Nephron (organoid): ENCODE results near the gene DPP9.

Experiments
- H3K27ac Mint-ChIP-seq, 3 experiments: 2 replicates each; pipeline ENCODE4 v1.8.0; 2020; ENCODE audit warnings: mixed read lengths in 3 of 3, mild to moderate bottlenecking in 2 of 3, moderate library complexity in 1 of 3
- H3K27me3 Mint-ChIP-seq: 2 replicates; pipeline ENCODE4 v1.8.0; 2021; ENCODE audit warnings: low read depth, mild to moderate bottlenecking, moderate library complexity, mixed read lengths
- H3K36me3 Mint-ChIP-seq: 2 replicates; pipeline ENCODE4 v1.8.0; 2020; ENCODE audit warnings: low read depth, mixed read lengths
- H3K4me1 Mint-ChIP-seq: 2 replicates; pipeline ENCODE4 v1.8.0; 2020; ENCODE audit warnings: mixed read lengths
- H3K4me3 Mint-ChIP-seq, 3 experiments: 2 replicates each; pipeline ENCODE4 v1.8.0; 2020; ENCODE audit warnings: mild to moderate bottlenecking in 3 of 3, mixed read lengths in 3 of 3, moderate library complexity in 2 of 3
- H3K9me3 Mint-ChIP-seq: 2 replicates; pipeline ENCODE4 v1.8.0; 2020; ENCODE audit warnings: mixed read lengths
- CTCF ChIP-seq, 3 experiments: fragments of 200-600 bp; sonication (generic); IDR thresholded peaks; one replicate each; pipeline ENCODE4 v1.5.0; 2021; ENCODE audit warnings: antibody characterized with exemption in 3 of 3; ENCODE audit not compliant: unreplicated experiment in 3 of 3

The DPP9 gene

GRCh38 chr19:4723595-4724514 lies at the start of gene DPP9:
TSS of gene DPP9 (minus strand) at chr19:4723842. CDS start at chr19:4719906, 3,936 bp downstream.
- Mint-ChIP-seq H3K27ac (peak within 1 kb of the TSS; percentile 77 to 99 (median 93)), H3K27me3 (peaks cover 4% of the 10 kb centered on the region), H3K4me3 (peak within 1 kb of the TSS; percentile 93 to 96 (median 95)), H3K9me3 (no peaks in the 10 kb centered on the region), H3K4me1 (peaks cover 20% of the 10 kb centered on the region), H3K36me3 (peaks cover 8% of the 10 kb centered on the region)
- peak in 1 of 3 experiments; percentile 34 for TF ChIP-seq CTCF (IDR thresholded peaks at IDR 0.05; ENCODE audit: unreplicated experiment in 3 of 3)

GRCh38 chr19:4773047-4773640 lies 49.5 kb upstream of the DPP9 start:
- Mint-ChIP-seq H3K27me3 (peaks cover 52% of the 10 kb centered on the region), H3K27ac (no peak overlapping the region), H3K36me3 (no peaks in the 10 kb centered on the region), H3K9me3 (no peaks in the 10 kb centered on the region), H3K4me1 (peaks cover 4% of the 10 kb centered on the region), H3K4me3 (no peak overlapping the region)
- TF ChIP-seq CTCF (IDR thresholded peaks at IDR 0.05; ENCODE audit: unreplicated experiment in 3 of 3) = no peak

- H3K27me3 Mint-ChIP-seq = peaks cover 52% of the 10 kb centered on the region
- no peaks in the 10 kb centered on the region for H3K36me3 Mint-ChIP-seq
- H3K4me1 Mint-ChIP-seq = peaks cover 4% of the 10 kb centered on the region
- no peaks in the 10 kb centered on the region for H3K9me3 Mint-ChIP-seq
- H3K27ac Mint-ChIP-seq = no peak overlapping the region
- H3K4me3 Mint-ChIP-seq = no peak overlapping the region
- TF ChIP-seq CTCF (IDR thresholded peaks at IDR 0.05; ENCODE audit: unreplicated experiment in 3 of 3) = no peak
Measured at GRCh38 chr19:4772566-4772965, 48.9 kb upstream of the DPP9 start.

GRCh38 chr19:4768934-4769777 lies 45.5 kb upstream of the DPP9 start:
- Mint-ChIP-seq H3K27me3 (peaks cover 33% of the 10 kb centered on the region), H3K36me3 (no peaks in the 10 kb centered on the region)
- TF ChIP-seq CTCF (IDR thresholded peaks at IDR 0.05; ENCODE audit: unreplicated experiment in 3 of 3) = no peak

GRCh38 chr19:4764393-4764660 lies 40.7 kb upstream of the DPP9 start:
- TF ChIP-seq CTCF (IDR thresholded peaks at IDR 0.05; ENCODE audit: unreplicated experiment in 3 of 3) = no peak
- H3K4me3 Mint-ChIP-seq = no peak overlapping the region
- peaks cover 22% of the 10 kb centered on the region for H3K27me3 Mint-ChIP-seq
- no peak overlapping the region for H3K27ac Mint-ChIP-seq
- no peaks in the 10 kb centered on the region for H3K36me3 Mint-ChIP-seq
- H3K9me3 Mint-ChIP-seq = no peaks in the 10 kb centered on the region
- H3K4me1 Mint-ChIP-seq = peaks cover under 1% of the 10 kb centered on the region

More at GRCh38 chr19:4768934-4769777, 45.5 kb upstream of the DPP9 start:
- no peaks in the 10 kb centered on the region for H3K9me3 Mint-ChIP-seq
- no peak overlapping the region for H3K27ac Mint-ChIP-seq
- H3K4me3 Mint-ChIP-seq = peak overlapping the region in 1 of 3 experiments; percentile 40
- peaks cover 4% of the 10 kb centered on the region for H3K4me1 Mint-ChIP-seq
